T follicular helper cell (primary cell): ENCODE measurements around the gene CHRNA4.

Source experiments
- DNase-seq: peaks from one replicate; pipeline ENCODE4 v3.0.0-alpha.2; 2020; ENCODE audit warnings: low read depth

CHRNA4 gene

GRCh38 chr20:63320616-63321147, 40.5 kb downstream of the CHRNA4 start:
- DNase-seq = no peak

DNA sequence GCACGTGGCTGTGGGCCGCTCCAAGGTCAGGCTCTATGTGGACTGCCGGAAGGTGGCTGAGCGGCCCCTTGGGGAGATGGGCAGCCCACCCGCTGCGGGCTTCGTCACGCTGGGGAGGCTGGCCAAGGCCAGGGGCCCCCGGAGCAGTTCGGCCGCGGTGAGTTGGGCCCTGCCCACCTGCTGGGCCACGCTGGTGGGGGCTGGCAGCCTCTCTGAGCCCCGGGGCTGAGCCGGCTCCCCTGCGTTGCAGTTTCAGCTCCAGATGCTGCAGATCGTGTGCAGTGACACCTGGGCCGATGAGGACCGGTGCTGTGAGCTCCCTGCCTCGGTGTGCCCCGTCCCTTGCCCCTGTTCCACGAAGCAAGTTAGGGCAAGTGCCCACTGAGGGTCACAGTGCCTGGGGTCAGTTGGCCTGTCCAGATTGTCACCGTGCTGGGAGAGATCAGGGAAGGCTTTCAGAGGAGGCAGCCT, 41.1 kb downstream of the CHRNA4 start:
- no peak for DNase-seq

DNA sequence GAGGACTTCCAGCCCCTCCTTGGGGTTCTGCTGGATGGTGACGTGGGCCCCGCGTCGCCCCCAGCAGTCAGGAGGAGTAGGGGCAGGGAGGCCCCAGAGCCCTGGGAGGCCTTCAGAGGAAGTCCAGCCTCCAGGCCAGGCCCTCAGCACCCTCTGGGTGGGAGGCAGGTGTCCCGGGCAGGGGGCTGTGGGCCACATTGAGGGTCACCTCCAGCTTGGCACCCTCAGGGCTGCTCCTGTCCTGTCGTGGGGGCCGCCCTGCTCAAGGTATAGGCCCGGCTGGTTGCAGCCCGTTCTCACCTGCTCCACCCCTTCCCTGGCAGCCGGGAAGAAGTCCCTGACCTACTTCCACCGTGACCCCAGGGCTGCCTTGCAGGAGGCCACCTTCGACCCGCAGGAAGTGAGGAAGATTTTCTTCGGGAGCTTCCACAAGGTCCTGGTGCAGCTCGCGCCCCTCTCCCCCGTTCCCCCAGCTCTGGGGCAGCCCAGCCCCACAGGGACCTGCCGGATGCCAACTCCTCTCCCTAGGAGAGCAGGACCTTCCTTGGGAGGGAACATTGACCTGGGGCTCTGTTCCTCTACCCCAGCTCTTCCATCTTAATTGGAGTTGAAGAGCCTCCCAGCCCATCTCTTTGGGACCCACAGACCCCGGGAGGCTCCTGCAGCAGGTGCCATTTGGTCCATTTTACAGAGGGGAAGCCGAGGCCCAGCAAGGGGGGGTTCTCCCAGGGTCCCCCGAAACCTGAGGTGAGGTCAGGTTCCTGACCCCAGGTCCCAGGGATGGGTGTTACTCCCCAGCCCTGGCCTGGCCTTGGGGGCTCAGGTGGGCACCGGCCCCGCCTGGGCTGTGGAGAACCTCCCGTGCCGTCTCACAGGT, 41.7 kb downstream of the CHRNA4 start:
- DNase-seq = no peak

GRCh38 chr20:63318391-63319163, 42.6 kb downstream of the CHRNA4 start:
- DNase-seq = no peak

DNA sequence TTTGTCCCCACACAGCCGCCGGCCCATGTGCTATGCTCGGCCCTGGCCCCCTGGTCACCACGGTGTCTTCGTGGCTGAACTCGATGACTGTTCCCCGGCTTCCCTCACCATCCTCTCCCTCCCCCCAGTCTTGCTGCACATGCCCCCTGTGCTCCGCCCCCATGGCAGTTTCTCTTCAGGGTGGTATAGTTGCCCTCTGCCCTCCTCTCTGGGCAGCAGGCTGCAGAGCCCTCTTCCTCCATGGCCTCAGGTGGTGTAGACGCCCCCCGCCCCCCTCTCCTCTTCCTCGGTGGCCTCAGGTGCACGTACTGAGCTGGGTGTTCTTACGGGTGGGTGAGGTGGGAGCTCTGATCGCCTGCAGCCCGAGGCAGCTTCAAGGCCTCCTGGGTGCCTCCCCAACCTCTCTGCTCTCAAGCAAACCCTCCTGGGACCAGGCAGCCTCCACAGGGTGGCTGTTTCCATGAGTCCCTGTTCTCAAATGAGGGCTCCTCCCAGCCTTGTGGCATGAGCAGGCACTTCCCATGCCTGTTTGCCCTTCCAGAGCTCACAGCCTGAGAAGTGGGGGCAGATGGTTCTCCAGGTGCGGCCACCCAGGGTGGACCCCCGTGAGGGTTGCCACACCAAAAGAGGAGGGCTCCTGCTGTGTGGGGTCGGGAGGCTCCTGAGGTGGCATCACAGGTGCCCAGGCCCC, 43.4 kb downstream of the CHRNA4 start:
- no peak for DNase-seq

DNA sequence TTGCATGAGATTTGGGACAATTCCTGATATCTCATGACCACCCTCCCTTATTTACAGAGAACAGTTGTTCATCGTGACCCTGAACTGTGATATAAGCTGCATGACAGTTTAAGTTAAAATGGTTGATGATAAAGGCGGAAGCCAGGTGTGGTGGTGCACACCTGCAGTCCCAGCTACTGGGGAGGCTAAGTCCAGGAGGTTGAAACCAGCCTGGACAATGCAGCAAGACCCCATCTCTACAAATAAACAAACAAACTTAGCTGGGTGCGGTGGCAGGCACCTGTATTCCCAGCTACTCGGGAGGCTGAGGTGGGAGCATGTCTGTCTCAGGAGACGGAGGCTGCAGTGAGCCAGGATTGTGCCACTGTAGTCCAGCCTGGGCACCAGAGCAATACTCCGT, 44.1 kb downstream of the CHRNA4 start:
- no peak for DNase-seq

- DNase-seq = no peak
Observed at GRCh38 chr20:63316502-63316921, 44.6 kb downstream of the CHRNA4 start.

DNA sequence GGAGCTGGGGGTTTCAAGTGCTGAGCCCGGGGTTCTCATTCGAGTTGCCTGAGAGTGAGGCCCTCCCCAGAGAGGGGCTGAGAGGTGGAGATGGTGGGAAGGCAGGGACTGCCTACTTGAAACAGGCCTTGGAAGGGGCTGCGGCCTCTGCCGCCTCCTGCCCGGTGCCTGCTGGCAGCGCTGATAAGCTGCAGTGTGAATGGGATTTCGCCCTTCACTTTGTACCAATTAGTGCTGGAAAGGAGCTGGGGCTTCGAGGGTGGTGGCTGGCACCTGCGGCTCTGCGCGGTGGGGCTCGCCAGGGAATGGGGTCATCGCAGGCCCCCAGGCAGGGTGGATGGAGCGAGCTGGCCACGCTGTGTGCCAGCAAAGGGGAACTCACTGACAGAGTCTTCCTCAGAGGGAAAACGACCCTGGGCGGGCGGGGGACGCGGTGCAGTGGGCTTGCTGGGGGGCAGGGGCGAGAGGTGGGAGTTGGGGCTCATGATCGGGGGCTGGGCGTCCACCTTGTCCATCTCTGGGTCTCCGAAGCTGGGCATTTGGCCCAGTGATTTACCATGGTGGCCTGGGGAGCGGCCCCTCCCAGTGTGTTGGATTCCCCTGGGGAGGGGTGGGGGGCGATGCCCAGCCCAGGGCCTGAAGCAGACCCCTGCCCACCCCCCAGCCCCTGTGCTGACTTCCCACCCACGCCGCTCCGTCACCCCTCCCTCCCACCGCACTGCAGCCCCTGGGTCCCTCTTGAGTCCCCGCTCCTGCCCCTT, 45.2 kb downstream of the CHRNA4 start:
- no peak for DNase-seq

GRCh38 chr20:63315240-63315689, 45.9 kb downstream of the CHRNA4 start:
- no peak for DNase-seq

DNA sequence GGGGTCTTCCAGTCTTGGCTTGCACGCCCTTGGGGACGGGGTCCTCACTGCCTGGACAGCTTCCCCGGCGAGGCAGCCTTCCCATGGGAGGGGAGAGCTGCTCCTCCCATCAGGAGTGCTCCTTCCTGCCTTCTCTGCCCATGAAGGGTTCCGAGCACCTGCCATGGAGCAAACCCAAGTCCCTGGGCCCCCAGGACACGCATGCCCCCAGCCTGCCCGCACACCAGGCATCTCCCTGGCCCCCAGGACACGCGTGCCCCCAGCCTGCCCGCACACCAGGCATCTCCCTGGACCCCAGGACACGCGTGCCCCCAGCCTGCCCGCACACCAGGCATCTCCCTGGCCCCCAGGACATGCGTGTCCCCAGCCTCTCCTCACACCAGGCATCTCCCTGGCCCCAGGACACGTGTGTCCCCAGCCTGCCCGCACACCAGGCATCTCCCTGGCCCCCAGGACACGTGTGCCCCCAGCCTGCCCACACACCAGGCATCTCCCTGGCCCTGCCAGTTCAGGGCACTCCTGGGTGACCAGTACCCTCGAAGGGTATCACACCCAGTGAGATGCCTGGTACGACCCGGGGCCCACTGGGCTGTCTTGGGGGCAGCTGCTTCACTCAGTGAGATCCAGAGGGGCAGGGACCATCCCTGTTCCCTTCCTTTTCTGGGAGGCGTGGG, 46.4 kb downstream of the CHRNA4 start:
- no peak for DNase-seq

GRCh38 chr20:63314015-63314471, 47.1 kb downstream of the CHRNA4 start:
- DNase-seq = no peak

DNA sequence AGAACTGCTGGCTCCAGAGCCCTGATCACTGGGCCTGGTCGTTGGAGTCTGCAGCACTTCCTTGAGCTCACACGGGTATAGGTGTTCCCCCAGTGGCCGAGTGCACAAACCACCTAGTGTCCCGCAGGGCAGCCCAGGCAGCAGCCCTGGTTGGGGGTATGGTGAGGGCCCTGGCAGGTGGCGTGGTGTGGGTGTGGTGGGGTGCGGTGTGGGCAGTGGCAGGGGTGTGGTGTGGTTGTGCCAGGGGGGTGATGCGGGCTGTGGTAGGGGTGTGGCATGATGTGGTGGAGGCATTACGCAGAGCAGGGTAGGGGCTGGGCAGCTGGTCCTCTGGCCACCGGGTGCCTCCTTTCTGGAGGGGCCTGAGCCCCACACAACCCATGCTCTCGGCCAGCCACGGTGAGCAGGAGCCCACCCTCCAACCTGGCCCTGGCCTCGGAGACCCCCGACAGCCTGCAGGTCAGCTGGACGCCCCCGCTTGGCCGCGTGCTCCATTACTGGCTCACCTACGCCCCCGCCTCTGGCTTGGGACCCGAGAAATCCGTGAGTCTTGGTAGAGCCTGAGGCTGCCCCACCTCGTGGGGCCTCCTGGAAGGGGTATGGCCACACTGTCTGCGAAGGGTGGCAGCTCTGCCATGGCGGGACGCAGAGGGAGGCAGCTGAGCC, 47.7 kb downstream of the CHRNA4 start:
- DNase-seq = no peak

DNA sequence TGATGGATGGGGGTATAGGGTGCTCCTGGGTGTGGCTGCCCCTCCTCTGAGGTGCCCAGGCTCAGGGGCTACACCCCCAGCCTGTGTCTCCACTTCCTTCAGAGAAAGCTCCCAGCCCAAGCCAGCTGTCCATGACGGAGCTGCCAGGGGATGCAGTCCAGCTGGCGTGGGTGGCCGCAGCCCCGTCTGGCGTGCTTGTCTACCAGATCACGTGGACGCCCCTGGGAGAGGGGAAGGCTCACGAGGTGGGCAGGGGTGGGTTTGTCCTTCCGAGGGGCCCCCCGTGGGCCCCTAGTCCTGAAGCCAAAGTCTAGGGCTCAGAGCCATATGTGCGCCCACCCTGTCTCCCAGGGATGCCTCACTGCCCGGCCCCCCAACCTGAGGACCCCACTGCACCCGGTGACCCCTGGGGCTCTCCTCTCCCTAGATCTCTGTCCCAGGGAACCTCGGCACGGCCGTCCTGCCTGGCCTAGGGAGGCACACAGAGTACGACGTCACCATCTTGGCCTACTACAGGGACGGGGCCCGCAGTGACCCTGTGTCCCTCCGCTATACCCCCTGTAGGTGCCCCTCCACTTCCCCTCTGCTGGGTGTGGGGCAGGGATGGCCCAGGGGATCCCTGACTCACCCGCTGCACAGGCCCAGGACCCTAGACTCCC, 48.3 kb downstream of the CHRNA4 start:
- no peak for DNase-seq

DNA sequence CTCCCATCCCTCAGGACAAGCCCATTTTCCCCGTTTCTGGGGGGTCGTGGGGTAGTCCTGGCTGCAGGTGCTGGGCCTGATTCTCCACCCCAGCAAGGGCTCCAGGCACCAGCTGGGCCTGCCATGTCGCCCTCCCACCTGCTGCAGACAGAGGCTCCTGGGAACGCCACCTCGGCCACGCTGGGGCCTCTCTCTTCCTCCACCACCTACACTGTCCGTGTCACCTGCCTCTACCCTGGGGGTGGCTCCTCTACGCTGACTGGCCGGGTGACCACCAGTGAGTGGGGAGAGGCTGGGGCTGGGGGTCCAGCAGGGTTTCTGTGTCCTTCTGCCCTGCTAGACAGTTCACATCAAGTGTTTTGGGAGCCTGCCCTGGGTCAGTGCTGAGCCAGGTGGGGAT, 48.9 kb downstream of the CHRNA4 start:
- DNase-seq = no peak

DNA sequence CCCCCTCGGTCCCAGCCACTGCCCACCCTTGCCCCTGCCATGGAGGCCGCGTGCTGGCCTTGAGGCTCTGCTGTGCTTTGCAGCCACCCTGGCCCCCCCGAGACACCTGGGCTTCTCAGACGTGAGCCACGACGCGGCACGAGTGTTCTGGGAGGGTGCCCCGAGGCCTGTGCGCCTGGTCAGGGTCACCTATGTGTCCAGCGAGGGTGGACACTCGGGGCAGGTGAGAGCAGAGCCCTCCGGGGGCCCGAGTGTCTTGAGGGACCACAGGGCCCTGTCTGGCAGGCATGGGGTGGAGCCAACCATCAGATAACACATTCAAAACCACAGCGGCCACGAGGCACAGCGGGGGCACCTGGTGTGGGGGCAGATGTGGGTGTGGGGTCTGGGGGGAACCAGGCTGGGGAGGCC, 49.3 kb downstream of the CHRNA4 start:
- DNase-seq = no peak

GRCh38 chr20:63311186-63311832, 49.8 kb downstream of the CHRNA4 start:
- no peak for DNase-seq

DNA sequence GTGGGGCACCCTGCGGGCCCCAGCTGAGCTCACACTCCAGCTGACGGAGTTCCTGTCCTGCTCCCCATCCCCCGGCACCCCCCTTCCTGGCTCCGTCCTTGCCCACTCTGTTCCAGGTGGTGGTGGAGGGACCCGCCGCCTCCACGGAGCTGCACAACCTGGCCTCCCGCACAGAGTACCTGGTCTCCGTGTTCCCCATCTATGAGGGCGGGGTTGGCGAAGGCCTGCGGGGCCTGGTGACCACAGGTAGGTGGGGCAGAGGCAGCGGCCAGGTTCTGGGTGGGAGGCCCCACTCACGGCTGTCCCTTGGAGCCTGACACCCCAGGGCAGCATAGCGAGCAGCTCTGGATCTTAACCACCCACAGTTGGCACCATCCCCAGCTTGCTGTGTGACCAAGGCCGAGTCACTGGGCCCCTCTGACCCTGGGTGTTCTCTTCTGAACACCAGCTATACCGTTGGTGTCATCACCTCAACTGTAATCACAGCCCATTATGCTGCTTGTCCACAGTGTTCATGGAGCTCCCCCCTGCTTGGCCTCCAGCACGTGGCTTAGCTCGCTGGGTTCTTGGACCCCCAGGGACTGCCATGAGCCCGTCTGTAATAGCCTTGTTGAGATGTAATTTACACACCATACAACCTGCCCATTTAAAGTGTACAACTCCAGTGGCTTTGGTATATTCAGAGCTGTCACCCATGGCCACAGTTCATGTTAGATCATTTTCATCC, 50.7 kb downstream of the CHRNA4 start:
- no peak for DNase-seq
